ENCODE measurements around the gene CBX3.

The CBX3 gene

GRCh38 chr7:26213807-26214515 lies 12.4 kb downstream of the CBX3 start:
- no peak for DNase-seq (ENCODE audit: low read depth in 2 of 2)
- TF ChIP-seq, protein P1, sequence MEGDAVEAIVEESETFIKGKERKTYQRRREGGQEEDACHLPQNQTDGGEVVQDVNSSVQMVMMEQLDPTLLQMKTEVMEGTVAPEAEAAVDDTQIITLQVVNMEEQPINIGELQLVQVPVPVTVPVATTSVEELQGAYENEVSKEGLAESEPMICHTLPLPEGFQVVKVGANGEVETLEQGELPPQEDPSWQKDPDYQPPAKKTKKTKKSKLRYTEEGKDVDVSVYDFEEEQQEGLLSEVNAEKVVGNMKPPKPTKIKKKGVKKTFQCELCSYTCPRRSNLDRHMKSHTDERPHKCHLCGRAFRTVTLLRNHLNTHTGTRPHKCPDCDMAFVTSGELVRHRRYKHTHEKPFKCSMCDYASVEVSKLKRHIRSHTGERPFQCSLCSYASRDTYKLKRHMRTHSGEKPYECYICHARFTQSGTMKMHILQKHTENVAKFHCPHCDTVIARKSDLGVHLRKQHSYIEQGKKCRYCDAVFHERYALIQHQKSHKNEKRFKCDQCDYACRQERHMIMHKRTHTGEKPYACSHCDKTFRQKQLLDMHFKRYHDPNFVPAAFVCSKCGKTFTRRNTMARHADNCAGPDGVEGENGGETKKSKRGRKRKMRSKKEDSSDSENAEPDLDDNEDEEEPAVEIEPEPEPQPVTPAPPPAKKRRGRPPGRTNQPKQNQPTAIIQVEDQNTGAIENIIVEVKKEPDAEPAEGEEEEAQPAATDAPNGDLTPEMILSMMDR (IDR thresholded peaks at IDR 0.05; ENCODE audit: low read depth, low read length), result no peak
- no peak overlapping the region for H3K4me3 ChIP-seq (replicated peaks in 1 of 2; ENCODE audit: low read depth in 2 of 2, low read length in 2 of 2)

GRCh38 chr7:26216049-26216448 lies 14.5 kb downstream of the CBX3 start:
- no peak for DNase-seq (ENCODE audit: low read depth in 2 of 2)
- TF ChIP-seq, protein P1 (IDR thresholded peaks at IDR 0.05; ENCODE audit: low read depth, low read length), result no peak
- no peak overlapping the region for H3K4me3 ChIP-seq (replicated peaks in 1 of 2; ENCODE audit: low read depth in 2 of 2, low read length in 2 of 2)

GRCh38 chr7:26224359-26224758 lies 22.8 kb downstream of the CBX3 start:
- TF ChIP-seq, protein P1 (IDR thresholded peaks at IDR 0.05; ENCODE audit: low read depth, low read length), result no peak
- DNase-seq (ENCODE audit: low read depth in 2 of 2), result no peak
- H3K4me3 ChIP-seq (replicated peaks in 1 of 2; ENCODE audit: low read depth in 2 of 2, low read length in 2 of 2), result no peak overlapping the region

DNA sequence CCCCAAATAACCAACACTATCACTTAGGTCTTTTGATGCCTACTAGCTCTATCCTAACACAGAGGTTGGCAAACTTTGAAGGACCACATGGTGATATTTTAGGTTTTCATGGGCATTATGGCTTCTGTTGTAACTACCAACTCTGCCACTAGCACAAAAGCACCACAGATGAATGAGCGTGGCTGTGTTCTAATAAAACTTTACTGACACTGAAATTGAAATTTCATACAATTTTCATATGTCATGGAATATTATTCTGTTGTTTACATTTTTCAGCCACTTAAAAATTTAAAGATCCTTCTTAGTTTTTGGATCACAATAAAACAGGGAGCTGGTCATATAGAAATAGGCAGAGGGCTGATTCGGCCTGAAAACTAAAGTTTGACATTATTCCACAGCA lies 26.4 kb downstream of the CBX3 start:
- DNase-seq (ENCODE audit: low read depth in 2 of 2), result no peak
- TF ChIP-seq, protein P1 (IDR thresholded peaks at IDR 0.05; ENCODE audit: low read depth, low read length), result no peak

DNA sequence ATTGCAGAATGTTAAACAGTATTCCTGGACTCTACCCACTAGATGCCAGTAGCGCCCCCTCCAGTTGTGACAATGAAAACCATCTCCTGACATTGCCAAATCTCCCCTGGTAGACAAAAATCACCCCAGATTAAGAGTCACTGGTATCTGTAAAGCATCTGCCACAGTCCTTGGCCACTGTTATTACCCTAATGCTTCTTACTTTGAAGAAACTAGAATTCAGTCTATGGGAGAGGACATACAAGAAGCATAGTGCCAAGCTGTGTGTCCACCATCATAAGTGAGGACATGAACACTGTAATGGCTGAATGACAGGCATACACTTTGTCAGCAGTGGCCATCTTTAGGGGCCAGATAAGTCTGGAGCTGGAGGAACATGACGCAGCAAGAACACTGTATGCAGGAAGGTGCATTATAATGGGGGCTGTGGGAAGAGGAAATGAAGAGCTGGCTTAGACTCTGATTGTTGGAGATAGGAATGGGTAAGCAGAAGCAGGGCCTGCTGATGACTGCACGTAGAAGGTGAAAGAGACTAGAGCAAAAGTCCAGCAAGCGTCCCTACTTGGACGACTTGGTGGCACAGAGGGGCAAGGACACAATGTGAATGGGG lies 32.5 kb downstream of the CBX3 start:
- TF ChIP-seq, protein P1 (IDR thresholded peaks at IDR 0.05; ENCODE audit: low read depth, low read length), result no peak
- no peak overlapping the region for H3K4me3 ChIP-seq (replicated peaks in 1 of 2; ENCODE audit: low read depth in 2 of 2, low read length in 2 of 2)
- DNase-seq (ENCODE audit: low read depth in 2 of 2), result no peak

More for the DNA sequence above, 26.4 kb downstream of the CBX3 start:
- no peak overlapping the region for H3K4me3 ChIP-seq (replicated peaks in 1 of 2; ENCODE audit: low read depth in 2 of 2, low read length in 2 of 2)

DNA sequence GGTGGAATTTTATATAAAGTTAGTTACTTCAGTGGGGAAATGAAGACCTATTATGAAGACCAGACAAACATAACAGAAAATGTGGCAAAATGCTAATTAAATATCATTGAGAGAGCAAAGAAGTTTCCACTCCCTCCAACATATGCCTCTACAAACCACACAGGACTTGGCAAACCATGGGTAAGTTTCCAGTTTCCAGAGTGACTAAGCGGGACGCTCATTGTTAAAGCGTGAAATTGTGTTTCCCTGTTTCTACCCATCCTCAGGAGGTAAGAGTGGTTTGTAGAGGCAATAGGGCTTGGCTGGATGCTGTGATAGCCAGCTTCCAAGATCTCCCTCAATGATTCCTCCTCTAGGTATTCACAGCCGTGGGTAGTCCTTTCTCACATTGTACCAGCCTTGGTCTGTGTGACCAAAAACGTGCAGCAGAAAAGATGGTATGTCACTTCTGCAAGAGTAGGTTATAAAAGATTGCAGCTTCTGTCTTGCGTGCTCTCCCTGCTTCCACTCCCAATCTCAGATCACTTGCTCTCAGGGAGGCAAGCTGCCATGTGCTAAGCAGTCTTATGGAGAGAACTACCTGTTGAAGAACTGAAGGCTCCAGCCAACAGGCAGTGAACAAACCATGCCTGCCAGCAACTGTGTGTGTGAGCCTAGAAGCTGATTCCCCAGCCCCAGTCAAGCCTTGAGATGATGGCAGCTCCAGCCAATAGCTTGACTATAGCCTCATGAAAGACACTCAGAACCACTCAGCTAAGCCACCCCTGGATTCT lies 35.7 kb downstream of the CBX3 start:
- DNase-seq (ENCODE audit: low read depth in 2 of 2), result no peak
- TF ChIP-seq, protein P1 (IDR thresholded peaks at IDR 0.05; ENCODE audit: low read depth, low read length), result no peak
- no peak overlapping the region for H3K4me3 ChIP-seq (replicated peaks in 1 of 2; ENCODE audit: low read depth in 2 of 2, low read length in 2 of 2)
